Right ventricle myocardium superior (tissue), 1 donor: ENCODE results near the gene GALM. TPM values are rescaled to one million over a fixed set of nuclear protein-coding genes. Genes with fewer than 3 reads are reported as not detected.
"Not testable (repeated sequence)": the region's sequence is repeated elsewhere in the genome, so short reads cannot be mapped to it uniquely, and the experiment has no call there.

Experiments used
- ATAC-seq: fragments of 200-7000 bp; cut with Tn5 transposase; one replicate; pipeline ENCODE4 v1.9.1; 2020; ENCODE audit warnings: mild to moderate bottlenecking; ENCODE audit not compliant: poor library complexity
- DNase-seq: peaks from one replicate; pipeline ENCODE4 v3.0.0-alpha.2; 2020
- intact Hi-C: fragments of 100-400 bp; cut with DNase I; formaldehyde crosslinking; loops from one replicate; pipeline ENCODE4 v1.11.2; 2022
- total RNA-seq: library from RNA; stranded (reverse); fragmentation: NEBNext Ultra II Directional; extraction: Animal tissue kit (Norgen Biotek cat#: 25700); gene quantifications from one replicate; pipeline ENCODE4 v1.2.1, GENCODE V29; 2021
- donor health status: DM: no; HTN: yes; CAD: no; lungs with severe emphysema.

GALM gene
- total RNA-seq, 1 donor from 2014 or later: 14.7 TPM

GRCh38 chr2:38723173-38723572, 57.3 kb downstream of the GALM start:
- intact Hi-C loops: loop anchor here (5.0 kb wide), 1 partner anchor 121 kb away; the partner anchor contains the start of gene HNRNPLL
- ATAC-seq (peak; percentile 66), DNase-seq (no peak)

DNA sequence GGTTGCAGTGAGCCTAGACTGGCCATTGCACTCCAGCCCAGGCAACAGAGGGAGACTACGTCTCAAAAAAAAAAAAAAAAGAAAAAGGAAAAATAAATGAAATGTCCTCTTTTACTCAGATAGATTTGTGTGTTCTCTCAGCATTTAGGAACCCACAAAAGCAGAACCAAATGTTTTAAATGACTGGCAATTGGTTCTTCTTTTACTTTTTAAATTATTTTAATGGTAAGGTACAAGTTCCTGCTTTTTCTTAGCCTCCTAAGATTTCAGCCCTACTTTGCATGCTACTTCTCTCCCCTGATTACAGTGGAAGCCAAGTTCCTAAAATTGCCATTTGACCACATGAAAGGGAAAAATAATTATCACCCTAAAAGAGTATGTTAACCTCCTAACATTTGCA, 61.7 kb downstream of the GALM start:
- ATAC-seq: no peak
- no peak for DNase-seq
- intact Hi-C loops: no loop called here

DNA sequence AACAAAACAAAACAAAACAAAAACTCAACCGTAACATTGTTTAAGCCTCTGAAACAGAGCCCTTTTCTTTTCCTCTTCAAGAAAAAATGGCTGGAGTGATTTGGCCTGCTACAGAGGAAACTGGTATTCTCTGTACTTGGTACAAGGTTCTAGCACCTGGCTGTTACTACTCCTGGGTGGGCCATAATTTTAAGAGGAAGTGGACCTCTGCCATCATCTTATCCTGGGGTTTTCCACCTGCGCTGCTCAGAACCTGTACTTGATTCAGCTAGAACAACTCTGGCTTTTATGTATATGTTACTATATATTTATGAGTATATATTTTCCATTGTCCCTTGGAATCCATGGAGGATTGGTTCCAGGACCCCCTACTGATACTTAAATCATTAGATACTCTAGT, 62.8 kb downstream of the GALM start:
- ATAC-seq: no peak
- DNase-seq: no peak
- intact Hi-C loops: no loop called here

- intact Hi-C loops: no loop called here
- no peak for DNase-seq
Observed at GRCh38 chr2:38731090-38731489, 65.2 kb downstream of the GALM start.

GRCh38 chr2:38731684-38732221, 65.8 kb downstream of the GALM start:
- no peak for ATAC-seq

More at GRCh38 chr2:38731090-38731489, 65.2 kb downstream of the GALM start:
- no peak for ATAC-seq

DNA sequence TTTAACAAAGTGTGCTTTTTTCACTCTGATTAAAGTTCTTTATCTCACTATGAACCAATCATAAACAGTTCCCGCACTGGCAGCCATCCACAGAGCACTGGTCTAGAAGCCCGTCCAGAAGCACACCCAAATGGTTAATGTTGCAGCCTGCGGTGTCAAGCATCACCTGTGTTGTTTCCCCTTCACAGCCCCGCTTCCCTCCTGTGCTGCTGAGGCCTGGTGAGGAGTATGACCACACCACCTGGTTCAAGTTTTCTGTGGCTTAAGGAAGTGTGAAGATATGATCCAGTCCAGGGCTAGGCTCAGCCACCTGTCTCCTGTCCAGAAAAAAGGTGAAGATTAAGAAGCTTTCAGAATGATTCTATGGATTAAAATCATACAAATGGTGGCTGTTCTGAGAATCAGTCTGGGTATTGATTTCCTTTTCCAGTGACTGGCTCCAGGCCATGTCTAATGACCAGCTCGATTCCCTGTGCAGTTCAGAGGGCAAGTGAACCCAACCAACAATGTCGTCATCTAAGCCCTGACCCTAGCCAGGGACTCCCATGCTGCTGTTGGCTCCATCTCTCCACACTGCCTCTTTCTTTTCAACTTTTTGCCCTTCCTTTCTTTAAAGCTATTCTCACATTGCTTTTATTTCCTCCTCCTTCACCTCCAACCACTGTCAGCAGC, 67.5 kb downstream of the GALM start:
- ATAC-seq (no peak), DNase-seq (no peak)
- intact Hi-C loops: no loop called here

More at GRCh38 chr2:38731684-38732221, 65.8 kb downstream of the GALM start:
- intact Hi-C loops: no loop called here
- DNase-seq: no peak

GRCh38 chr2:38734299-38735058, 68.6 kb downstream of the GALM start:
- intact Hi-C loops: no loop called here
- DNase-seq (no peak), ATAC-seq (no peak)

DNA sequence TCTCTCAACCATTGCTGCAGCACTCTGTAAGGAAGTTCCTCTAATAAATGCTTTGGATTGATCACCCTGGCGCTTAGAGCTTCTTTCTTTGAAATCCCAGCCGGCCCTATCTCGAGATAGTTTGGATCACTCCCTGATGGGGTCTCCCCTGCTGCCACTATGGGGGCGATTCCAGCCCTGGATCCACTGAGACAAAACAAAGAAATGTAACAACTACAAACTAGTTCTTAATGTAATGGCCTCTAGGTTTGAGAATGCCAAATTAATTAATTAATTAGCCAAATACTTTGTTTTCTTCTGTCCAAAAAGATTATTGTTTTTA, 70.0 kb downstream of the GALM start:
- no peak for ATAC-seq
- DNase-seq: no peak
- intact Hi-C loops: no loop called here

- intact Hi-C loops, DNase-seq: not testable (repeated sequence)
- ATAC-seq: peak; percentile 5
Observed at GRCh38 chr2:38737000-38737698, 71.2 kb downstream of the GALM start.

DNA sequence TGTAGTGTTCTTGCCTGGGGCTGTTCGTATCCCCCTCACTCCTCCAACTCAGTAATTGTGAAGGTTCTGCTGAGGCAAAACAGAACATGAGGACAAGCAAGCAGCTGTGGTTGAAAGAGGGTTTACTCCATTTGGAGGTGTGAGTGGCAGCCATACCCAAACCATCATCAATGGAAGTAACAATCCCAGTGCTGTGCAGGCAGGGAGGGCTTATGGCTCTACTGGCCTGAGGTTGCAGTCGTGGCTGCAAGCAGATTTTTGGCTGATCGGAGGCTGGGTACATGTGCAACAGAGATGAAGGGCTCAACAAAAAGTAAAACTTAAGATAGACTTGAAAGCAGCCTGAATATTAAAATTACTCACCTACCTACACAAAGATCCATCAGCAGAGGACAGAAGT, 72.0 kb downstream of the GALM start:
- no peak for DNase-seq
- intact Hi-C loops: no loop called here
- no peak for ATAC-seq

- ATAC-seq (no peak), DNase-seq (no peak)
- intact Hi-C loops: no loop called here
Observed at GRCh38 chr2:38739524-38739923, 73.6 kb downstream of the GALM start.

DNA sequence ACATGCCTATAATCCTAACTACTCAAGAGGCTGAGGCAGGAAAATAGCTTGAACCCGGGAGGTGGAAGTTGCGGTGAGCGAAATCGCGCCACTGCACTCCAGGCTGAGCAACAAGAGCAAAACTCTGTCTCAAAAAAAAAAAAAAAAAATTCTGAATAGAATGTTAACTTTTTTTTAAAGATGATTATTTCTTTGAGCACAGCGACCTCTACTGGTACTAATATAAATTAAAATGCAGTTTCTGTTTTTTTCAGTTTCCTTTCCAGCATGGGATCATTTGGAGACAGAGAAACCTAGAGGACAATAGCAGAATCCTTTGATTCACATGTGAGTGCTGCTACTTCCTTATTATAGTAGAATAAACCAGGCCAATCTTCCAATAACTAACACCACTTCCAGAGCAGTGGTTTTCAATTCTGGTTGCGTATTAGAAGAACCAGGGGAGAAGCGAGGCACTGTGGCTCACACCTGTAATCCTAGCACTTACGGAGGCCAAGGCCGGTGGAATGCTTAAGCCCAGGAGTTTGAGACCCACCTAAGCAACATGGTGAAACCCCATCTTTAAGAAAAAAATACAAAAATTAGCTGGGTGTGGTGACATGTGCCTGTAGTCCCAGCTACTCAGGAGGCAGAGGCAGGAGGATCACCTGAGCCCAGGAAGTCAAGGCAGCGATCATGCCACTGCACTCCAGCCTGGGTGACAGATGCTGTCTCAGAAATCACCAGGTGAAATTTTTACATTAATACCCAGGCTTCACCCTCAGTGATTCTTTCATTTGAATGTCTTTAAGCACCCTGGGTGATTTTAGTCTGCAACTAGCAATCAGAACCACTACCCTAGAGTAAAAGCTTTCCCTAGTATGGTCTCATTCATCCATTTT, 75.2 kb downstream of the GALM start:
- peak; percentile 9 for ATAC-seq
- DNase-seq: no peak
- intact Hi-C loops: loop anchor here (5.0 kb wide), 1 partner anchor 164 kb away; no protein-coding TSS in a partner anchor

DNA sequence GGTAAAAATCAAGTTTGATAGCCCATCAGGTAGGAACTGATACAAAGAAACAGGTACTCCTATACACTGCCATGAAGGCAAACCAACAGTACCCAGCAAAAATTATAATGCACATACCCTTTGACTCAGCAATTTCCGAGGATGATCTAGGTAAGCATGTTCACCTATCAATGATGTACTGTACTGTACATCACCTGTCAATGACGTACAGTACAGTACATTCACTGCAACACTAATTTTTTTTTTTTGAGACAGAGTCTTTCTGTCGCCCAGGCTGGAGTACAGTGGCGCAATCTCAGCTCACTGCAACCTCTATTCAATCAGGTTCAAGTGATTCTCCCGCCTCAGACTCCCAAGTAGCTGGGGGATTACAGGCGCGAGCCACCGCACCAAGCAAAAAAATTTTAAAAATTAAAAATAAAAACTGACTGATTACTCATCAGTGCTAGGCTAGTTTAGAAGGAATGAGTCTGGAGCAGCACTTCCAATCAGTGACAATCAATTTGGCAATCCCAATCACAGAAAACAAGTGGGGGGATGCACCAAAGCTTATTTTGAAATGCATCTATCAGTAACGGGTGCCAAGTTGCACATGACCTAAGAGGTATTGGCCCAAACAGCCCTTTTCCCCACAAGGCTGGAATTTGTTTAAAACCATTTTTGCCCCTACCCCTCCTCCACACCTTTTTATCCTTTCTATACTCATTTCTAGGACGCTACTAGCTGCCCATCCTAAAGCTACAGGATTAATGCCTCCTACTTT, 77.1 kb downstream of the GALM start:
- no peak for DNase-seq
- intact Hi-C loops: loop anchor here (5.0 kb wide), 1 partner anchor 166 kb away; no protein-coding TSS in a partner anchor
- ATAC-seq: peak; percentile 5

GRCh38 chr2:38743672-38744398, 77.9 kb downstream of the GALM start:
- intact Hi-C loops: loop anchor here (5.0 kb wide), 1 partner anchor 167 kb away; no protein-coding TSS in a partner anchor
- no peak for DNase-seq
- no peak for ATAC-seq

DNA sequence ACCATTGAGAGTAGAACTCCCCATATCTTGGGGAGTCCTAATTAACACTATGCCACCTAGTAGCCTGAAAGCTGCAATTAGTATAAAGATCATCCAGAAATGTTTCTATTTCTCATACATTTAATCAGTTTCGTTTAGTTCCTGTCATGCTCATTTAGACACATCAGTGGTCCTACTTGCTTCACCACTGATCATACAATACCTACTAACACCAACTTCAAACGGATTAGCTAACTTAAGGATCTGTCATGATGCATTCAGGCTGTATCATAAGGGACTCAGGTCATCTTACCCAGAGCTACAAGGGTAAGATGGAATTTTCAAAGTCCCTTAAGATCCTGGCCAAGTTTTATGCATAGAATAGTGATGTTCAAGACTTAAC, 78.5 kb downstream of the GALM start:
- ATAC-seq (no peak), DNase-seq (no peak)
- intact Hi-C loops: loop anchor here (5.0 kb wide), 1 partner anchor 167 kb away; no protein-coding TSS in a partner anchor

- ATAC-seq (no peak), DNase-seq (no peak)
- intact Hi-C loops: no loop called here
Observed at GRCh38 chr2:38745267-38745666, 79.4 kb downstream of the GALM start.

DNA sequence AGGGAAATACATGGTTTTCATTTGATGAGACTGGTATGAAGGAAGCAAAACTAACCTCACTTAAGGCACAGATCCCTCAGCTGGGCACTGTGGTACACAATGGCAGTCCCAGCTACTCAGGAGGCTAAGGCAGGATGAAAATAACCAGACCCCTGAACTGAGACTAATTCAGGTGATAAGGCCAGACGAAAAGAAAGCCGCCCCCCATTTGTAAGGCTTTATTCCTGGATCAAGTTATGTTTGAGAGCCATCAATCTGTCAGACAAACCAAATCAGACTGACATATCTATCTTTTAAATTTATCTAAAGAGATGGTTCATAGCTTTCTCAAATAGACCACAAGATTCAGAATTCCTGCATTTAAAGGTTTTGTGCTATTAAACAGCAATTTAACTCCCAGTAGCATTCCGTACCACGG, 81.1 kb downstream of the GALM start:
- DNase-seq (no peak), ATAC-seq (no peak)
- intact Hi-C loops: no loop called here
